OCI-LY1 (cell line): ENCODE data around the gene ATAD3C.
A peak's percentile ranks its signal among the peaks of the same experiment; 100 is the strongest.
"Not testable (repeated sequence)": the region's sequence is repeated elsewhere in the genome, so short reads cannot be mapped to it uniquely, and the experiment has no call there.

ENCODE experiments used
- H2AFZ ChIP-seq: fragments of 200-600 bp; sonication (generic), shearing (Covaris generic); 2 replicates; pipeline ENCODE4 v1.6.0; 2014; ENCODE audit warnings: antibody characterized with exemption, mild to moderate bottlenecking, low read length
- H3F3A ChIP-seq: fragments of 200-600 bp; sonication (generic), shearing (Covaris generic); 2 replicates; pipeline ENCODE4 v1.6.0; 2014; ENCODE audit warnings: mild to moderate bottlenecking, antibody characterized with exemption, low read length, moderate library complexity; ENCODE audit not compliant: insufficient read depth
- H3K27ac ChIP-seq: fragments of 200-600 bp; sonication (generic); 2 replicates; pipeline ENCODE4 v1.5.1; 2014; ENCODE audit warnings: low read length, mixed run types, mild to moderate bottlenecking, low read depth; ENCODE audit not compliant: poor library complexity, severe bottlenecking
- H3K27me3 ChIP-seq: fragments of 200-600 bp; sonication (generic); 2 replicates; pipeline ENCODE4 v1.6.0; 2014; ENCODE audit warnings: antibody characterized with exemption, mild to moderate bottlenecking, low read length, moderate library complexity; ENCODE audit not compliant: insufficient read depth
- H3K36me3 ChIP-seq: fragments of 200-600 bp; sonication (generic); 2 replicates; pipeline ENCODE4 v1.6.1; 2014; ENCODE audit warnings: mild to moderate bottlenecking, antibody characterized with exemption, low read length, moderate library complexity, mixed read lengths; ENCODE audit not compliant: insufficient read depth
- H3K4me1 ChIP-seq: fragments of 200-600 bp; sonication (generic); 2 replicates; pipeline ENCODE4 v1.5.1; 2014; ENCODE audit warnings: mild to moderate bottlenecking, low read length, moderate library complexity; ENCODE audit not compliant: insufficient read depth, severe bottlenecking
- H3K4me2 ChIP-seq: fragments of 200-600 bp; sonication (generic), shearing (Covaris generic); 2 replicates; pipeline ENCODE4 v1.6.1; 2014; ENCODE audit warnings: low read length
- H3K4me3 ChIP-seq: fragments of 200-600 bp; sonication (generic); 2 replicates; pipeline ENCODE4 v1.5.1; 2014; ENCODE audit warnings: low read length, low read depth, mild to moderate bottlenecking, mixed read lengths; ENCODE audit not compliant: poor library complexity, severe bottlenecking
- H3K79me2 ChIP-seq: fragments of 200-600 bp; shearing (Covaris generic); 2 replicates; pipeline ENCODE4 v1.6.1; 2016; ENCODE audit warnings: mixed run types, low read length, mixed read lengths; ENCODE audit not compliant: insufficient read depth
- H3K9ac ChIP-seq: fragments of 200-600 bp; sonication (generic), shearing (Covaris generic); 2 replicates; pipeline ENCODE4 v1.6.1; 2014; ENCODE audit warnings: mild to moderate bottlenecking, low read length, mixed read lengths
- H3K9me2 ChIP-seq: fragments of 200-600 bp; sonication (generic), shearing (Covaris generic); 2 replicates; pipeline ENCODE4 v1.6.1; 2014; ENCODE audit warnings: low read depth, mild to moderate bottlenecking, low read length, mixed read lengths
- H3K9me3 ChIP-seq: fragments of 200-600 bp; shearing (Covaris generic); 2 replicates; pipeline ENCODE4 v1.6.1; 2014; ENCODE audit warnings: low read length, mixed read lengths
- H4K20me1 ChIP-seq: fragments of 200-600 bp; sonication (generic), shearing (Covaris generic); 2 replicates; pipeline ENCODE4 v1.6.0; 2016; ENCODE audit warnings: mild to moderate bottlenecking, low read length; ENCODE audit not compliant: insufficient read depth
- CTCF ChIP-seq: fragments of 200-600 bp; sonication (generic), shearing (Covaris generic); IDR thresholded peaks from 2 replicates; pipeline ENCODE4 v1.5.1; 2017; ENCODE audit warnings: mild to moderate bottlenecking, antibody characterized with exemption, low read length, moderate library complexity, mixed read lengths
- EZH2 ChIP-seq: fragments of 200-600 bp; sonication (generic), shearing (Covaris generic); IDR thresholded peaks from 2 replicates; pipeline ENCODE4 v1.8.0; 2017; ENCODE audit warnings: borderline replicate concordance, mixed run types, mild to moderate bottlenecking, antibody characterized with exemption, low read length, moderate library complexity, mixed read lengths

ATAD3C gene

DNA sequence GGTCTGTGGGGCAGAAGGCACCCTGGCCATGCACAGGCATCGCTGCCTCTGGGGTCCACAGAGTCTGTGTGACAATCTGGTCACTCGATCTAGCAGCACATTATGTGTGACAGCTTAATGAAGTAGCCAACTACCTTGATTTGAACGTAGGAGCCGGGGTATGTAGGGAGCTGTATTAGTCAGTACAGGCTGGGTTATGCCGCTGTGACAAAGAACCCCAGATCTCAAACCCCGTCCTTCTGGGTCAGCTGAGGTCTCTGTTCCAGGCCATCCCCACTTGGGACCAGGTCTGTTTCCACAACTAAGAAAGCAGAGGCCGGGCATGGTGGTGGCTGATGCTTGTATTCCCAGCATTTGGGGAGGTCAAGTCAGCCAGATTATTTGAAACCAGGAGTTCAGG is 13.8 kb downstream of the ATAD3C start:
- Histone ChIP-seq H3K9me3 (no peaks in the 10 kb centered on the region), H3K27ac (no peak overlapping the region), H4K20me1 (no peaks in the 10 kb centered on the region), H3K9me2 (no peaks in the 10 kb centered on the region), H3K79me2 (no peaks in the 10 kb centered on the region), H3K36me3 (no peaks in the 10 kb centered on the region; the same call in 1 of the 2 replicates), H2AFZ (no peak overlapping the region), H3K4me2 (no peak overlapping the region), H3K4me1 (peaks cover 16% of the 10 kb centered on the region), H3K4me3 (no peak overlapping the region), H3K27me3 (no peaks in the 10 kb centered on the region), H3K9ac (no peak overlapping the region), H3F3A (no peaks in the 10 kb centered on the region)
- TF ChIP-seq EZH2: no peak
- TF ChIP-seq CTCF: no peak

DNA sequence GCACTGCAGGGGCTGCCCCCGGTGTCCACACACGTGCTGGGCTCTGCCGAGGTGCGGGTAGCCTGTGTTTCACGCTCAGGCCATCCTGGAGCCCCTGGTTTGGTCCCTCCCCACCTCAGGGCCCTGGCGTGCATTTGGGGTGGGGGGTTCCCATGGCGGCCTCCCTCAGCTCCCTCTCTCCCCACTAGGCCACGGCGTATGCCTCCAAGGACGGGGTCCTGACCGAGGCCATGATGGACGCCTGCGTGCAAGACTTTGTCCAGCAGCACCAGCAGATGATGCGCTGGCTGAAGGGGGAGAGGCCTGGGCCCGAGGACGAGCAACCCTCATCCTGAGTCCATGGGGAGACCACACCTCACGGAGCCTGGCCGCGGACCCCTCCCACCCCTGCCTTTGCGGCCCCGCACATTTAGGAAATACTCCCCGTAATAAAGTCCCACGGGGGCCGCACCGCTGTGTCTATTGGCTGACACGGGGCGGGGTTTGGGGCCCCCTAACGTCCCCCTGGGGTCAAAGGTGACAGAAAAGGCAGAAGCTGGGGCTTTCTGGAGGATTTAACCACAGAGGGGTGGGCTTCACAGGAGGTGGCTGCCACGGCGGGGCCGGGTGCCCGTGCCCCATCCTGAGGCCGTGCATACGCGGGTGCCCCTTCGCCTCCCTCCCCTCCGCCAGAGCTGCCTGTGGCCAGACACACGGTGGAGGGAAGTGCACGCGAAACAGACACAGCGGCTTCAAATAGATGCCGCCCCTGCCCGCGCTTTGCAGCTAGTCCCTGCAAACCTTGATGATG is 18.9 kb downstream of the ATAD3C start:
- H3K27me3 ChIP-seq, H3K4me3 ChIP-seq, H3K9me2 ChIP-seq, H3F3A ChIP-seq, H3K9me3 ChIP-seq, H3K27ac ChIP-seq, H3K9ac ChIP-seq, H4K20me1 ChIP-seq, H2AFZ ChIP-seq, H3K36me3 ChIP-seq, H3K4me2 ChIP-seq: not testable (repeated sequence)
- Histone ChIP-seq H3K79me2 (peaks cover 11% of the 10 kb centered on the region), H3K4me1 (peaks cover 20% of the 10 kb centered on the region)

DNA sequence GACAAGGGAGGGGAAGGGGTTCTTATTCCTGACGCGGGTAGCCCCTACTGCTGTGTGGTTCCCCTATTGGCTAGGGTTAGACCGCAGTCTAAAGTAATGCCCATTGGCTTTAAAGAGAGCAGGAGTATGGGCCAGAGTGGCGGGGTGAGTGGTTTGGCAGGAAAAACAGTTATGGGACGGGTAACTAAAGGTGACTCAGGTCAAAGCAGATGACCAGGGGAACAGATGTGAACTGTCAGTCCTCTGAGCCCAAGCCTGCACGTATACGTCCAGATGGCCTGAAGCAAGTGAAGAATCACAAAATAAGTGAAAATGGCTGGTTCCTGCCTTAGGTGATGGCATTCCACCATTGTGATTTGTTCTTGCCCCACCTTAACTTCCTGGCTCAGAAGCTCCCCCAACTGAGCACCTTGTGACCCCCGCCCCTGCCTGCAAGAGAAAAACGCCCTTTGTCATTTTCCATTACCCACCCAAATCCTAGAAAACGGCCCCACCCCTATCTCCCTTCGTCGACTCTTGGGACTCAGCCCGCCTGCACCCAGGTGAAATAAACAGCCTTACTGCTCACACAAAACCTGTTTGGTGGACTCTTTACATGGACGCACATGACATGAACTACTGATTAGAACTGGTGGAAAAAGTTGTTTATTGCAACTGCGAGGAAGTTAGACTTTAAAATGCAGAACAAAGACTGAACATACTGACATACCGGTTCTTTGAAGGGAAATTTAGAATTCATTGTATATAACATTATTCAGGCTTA is 21.3 kb downstream of the ATAD3C start:
- Histone ChIP-seq H3K36me3 (peaks cover 6% of the 10 kb centered on the region; the same call in 1 of the 2 replicates), H3K4me3 (peak overlapping the region; percentile 83), H3K79me2 (peaks cover 23% of the 10 kb centered on the region), H4K20me1 (no peaks in the 10 kb centered on the region), H3K4me1 (peaks cover 24% of the 10 kb centered on the region), H3K27me3 (no peaks in the 10 kb centered on the region), H2AFZ (no peak overlapping the region), H3K9me2 (no peaks in the 10 kb centered on the region), H3K9me3 (no peaks in the 10 kb centered on the region), H3K9ac (peak overlapping the region; percentile 87), H3F3A (peaks cover 3% of the 10 kb centered on the region; the same call in 1 of the 2 replicates), H3K4me2 (peak overlapping the region; percentile 98), H3K27ac (peak overlapping the region; percentile 57)
- no peak for TF ChIP-seq EZH2
- TF ChIP-seq CTCF: no peak
